K562 treated with DMSO at 1 percent for 12 hours (cell line): ENCODE results near the gene SH2D2A. TPM values are rescaled to one million over a fixed set of nuclear protein-coding genes. Genes with fewer than 3 reads are reported as not detected.

Source experiments
- total RNA-seq: library from RNA; unstranded; fragments of 300-600 nt; gene quantifications from 2 replicates; pipeline ENCODE4 v1.2.3, GENCODE V29; 2022; ENCODE audit not compliant: insufficient read depth

The SH2D2A gene
- 9.2 and 17.7 TPM in 2 replicates for total RNA-seq

GRCh38 chr1:156816561-156817328 is at the start of gene SH2D2A:
Gene SH2D2A (minus strand): TSS chr1:156816848. CDS start chr1:156816708, 140 bp downstream.

GRCh38 chr1:156860628-156861423 is 44.2 kb upstream of the SH2D2A start, which contains the start of gene NTRK1:
Gene NTRK1 (plus strand): TSS chr1:156860865. CDS start chr1:156860935, 70 bp downstream.

DNA sequence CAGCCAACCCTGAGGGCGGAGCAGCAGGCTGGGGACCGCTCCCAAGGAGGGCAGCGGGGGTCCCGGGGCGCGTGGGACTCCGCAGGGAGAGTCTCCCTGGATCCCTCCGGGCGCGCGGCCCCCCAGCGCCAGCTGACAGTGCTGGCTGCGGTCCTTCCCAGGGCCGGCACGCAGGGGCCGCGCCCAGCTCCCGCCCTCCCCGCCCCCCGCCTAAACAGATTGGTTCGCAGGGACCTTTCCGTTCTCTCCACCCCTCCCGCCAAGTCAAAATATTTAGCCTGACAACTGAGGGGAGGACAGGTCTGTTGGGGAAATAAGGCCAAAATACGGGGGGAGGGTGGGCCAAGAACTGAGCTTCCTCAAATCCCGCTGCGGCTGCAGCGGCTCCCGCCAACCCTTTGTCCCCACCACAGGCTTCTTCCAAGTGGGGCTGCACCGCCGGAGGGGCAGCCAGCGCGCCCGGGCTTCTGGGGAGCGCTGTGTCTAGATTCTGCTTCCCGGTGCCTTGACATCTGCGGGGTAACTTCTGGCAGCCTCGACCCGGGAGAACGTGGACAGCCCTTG is 42.4 kb upstream of the SH2D2A start, which contains the start of gene INSRR:
Gene INSRR, minus strand, starts transcription at position 159 of the 564 bp plus-strand sequence. CDS start 496 bp downstream, outside the sequence.

DNA sequence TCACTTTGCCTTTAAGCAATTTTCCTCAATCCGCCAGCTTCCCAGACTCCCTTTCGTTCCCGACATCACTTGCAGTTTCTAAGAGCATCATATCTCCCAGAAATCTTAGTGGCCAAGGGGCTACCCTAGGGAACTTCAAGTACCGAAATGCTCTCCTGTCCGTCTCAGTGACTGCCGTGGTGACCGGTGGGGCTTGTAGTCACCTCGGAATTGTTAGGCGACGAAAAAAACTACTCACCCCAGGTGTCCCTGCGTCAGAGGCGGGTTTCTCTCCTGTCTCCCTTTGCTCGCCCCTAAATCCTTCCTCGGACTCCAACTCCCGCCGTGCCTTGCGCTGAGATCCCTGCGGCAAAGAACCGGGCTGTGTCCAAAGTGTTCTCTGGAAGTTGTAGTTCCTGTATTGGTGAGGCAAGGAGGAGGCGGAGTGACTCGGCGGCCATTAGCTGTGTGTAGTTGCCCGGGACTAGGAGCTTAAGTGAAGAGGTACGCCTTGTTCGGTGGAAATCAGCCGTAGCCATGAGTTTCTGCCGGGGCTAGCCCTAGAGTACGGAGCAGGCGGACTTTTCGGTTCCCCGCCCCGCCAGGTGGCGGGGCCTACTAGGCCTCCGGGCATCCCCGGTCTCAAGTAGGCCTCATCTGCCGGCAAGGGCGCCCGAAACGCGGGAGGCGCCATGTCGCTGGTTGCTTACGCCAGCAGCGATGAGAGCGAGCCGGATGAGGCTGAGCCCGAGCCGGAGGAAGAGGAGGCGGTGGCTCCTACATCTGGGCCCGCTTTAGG is 49.4 kb downstream of the SH2D2A start, which contains the start of gene PRCC:
Gene PRCC, plus strand, starts transcription at position 435 of the 778 bp plus-strand sequence. Its CDS starts 237 bp downstream, at position 672.

Other genes with a start within 250 kb of the SH2D2A start
- 7.9 and 29.1 TPM in 2 replicates for gene IQGAP3, start 244.3 kb downstream of the SH2D2A start, total RNA-seq
- not detected in 2 replicates for gene TTC24, start 237.1 kb downstream of the SH2D2A start, total RNA-seq
- 105 and 129 TPM in 2 replicates for gene NAXE, start 225.1 kb downstream of the SH2D2A start, total RNA-seq
- gene GPATCH4, start 215.4 kb downstream of the SH2D2A start, total RNA-seq, result 10.7 and 21.3 TPM in 2 replicates
- gene HAPLN2, start 197.4 kb downstream of the SH2D2A start, total RNA-seq, result 2.5 and 5.5 TPM in 2 replicates
- gene BCAN, start 174.7 kb downstream of the SH2D2A start, total RNA-seq, result 0.45 TPM in 1 of 2 replicates, not detected in the other
- gene NES, start 139.4 kb downstream of the SH2D2A start, total RNA-seq, result 3.9 and 7.5 TPM in 2 replicates
- 2.3 and 5.5 TPM in 2 replicates for gene CRABP2, start 111.3 kb downstream of the SH2D2A start, total RNA-seq
- 64.9 and 67.8 TPM in 2 replicates for gene METTL25B, start 88.4 kb downstream of the SH2D2A start, total RNA-seq
- gene ISG20L2, start 88.1 kb downstream of the SH2D2A start, total RNA-seq, result 23.3 and 39.7 TPM in 2 replicates
- 14.2 and 23.9 TPM in 2 replicates for gene MRPL24, start 75.8 kb downstream of the SH2D2A start, total RNA-seq
- 104 and 121 TPM in 2 replicates for gene HDGF, start 65.2 kb downstream of the SH2D2A start, total RNA-seq
- gene PRCC, start 49.3 kb downstream of the SH2D2A start, total RNA-seq, result 70.5 and 109 TPM in 2 replicates
- gene INSRR, start 42.3 kb upstream of the SH2D2A start, total RNA-seq, result 0.19 and 0.37 TPM in 2 replicates
- 23.1 and 23.3 TPM in 2 replicates for gene NTRK1, start 44.0 kb upstream of the SH2D2A start, total RNA-seq
- gene PEAR1, start 76.9 kb upstream of the SH2D2A start, total RNA-seq, result 1.8 and 2.6 TPM in 2 replicates
- gene LRRC71, start 103.8 kb upstream of the SH2D2A start, total RNA-seq, result 0.43 TPM in 1 of 2 replicates, not detected in the other
- 8.8 and 24.7 TPM in 2 replicates for gene ARHGEF11, start 228.9 kb upstream of the SH2D2A start, total RNA-seq